OCI-LY1 (cell line): Measurements from ENCODE around the gene GLMN.

Experiments
- H2AFZ ChIP-seq: fragments of 200-600 bp; sonication (generic), shearing (Covaris generic); 2 replicates; pipeline ENCODE4 v1.6.0; 2014; ENCODE audit warnings: antibody characterized with exemption, mild to moderate bottlenecking, low read length
- H3F3A ChIP-seq: fragments of 200-600 bp; sonication (generic), shearing (Covaris generic); 2 replicates; pipeline ENCODE4 v1.6.0; 2014; ENCODE audit warnings: mild to moderate bottlenecking, antibody characterized with exemption, low read length, moderate library complexity; ENCODE audit not compliant: insufficient read depth
- H3K27ac ChIP-seq: fragments of 200-600 bp; sonication (generic); 2 replicates; pipeline ENCODE4 v1.5.1; 2014; ENCODE audit warnings: low read length, mixed run types, mild to moderate bottlenecking, low read depth; ENCODE audit not compliant: poor library complexity, severe bottlenecking
- H3K27me3 ChIP-seq: fragments of 200-600 bp; sonication (generic); 2 replicates; pipeline ENCODE4 v1.6.0; 2014; ENCODE audit warnings: antibody characterized with exemption, mild to moderate bottlenecking, low read length, moderate library complexity; ENCODE audit not compliant: insufficient read depth
- H3K36me3 ChIP-seq: fragments of 200-600 bp; sonication (generic); 2 replicates; pipeline ENCODE4 v1.6.1; 2014; ENCODE audit warnings: mild to moderate bottlenecking, antibody characterized with exemption, low read length, moderate library complexity, mixed read lengths; ENCODE audit not compliant: insufficient read depth
- H3K4me1 ChIP-seq: fragments of 200-600 bp; sonication (generic); 2 replicates; pipeline ENCODE4 v1.5.1; 2014; ENCODE audit warnings: mild to moderate bottlenecking, low read length, moderate library complexity; ENCODE audit not compliant: insufficient read depth, severe bottlenecking
- H3K4me2 ChIP-seq: fragments of 200-600 bp; sonication (generic), shearing (Covaris generic); 2 replicates; pipeline ENCODE4 v1.6.1; 2014; ENCODE audit warnings: low read length
- H3K4me3 ChIP-seq: fragments of 200-600 bp; sonication (generic); 2 replicates; pipeline ENCODE4 v1.5.1; 2014; ENCODE audit warnings: low read length, low read depth, mild to moderate bottlenecking, mixed read lengths; ENCODE audit not compliant: poor library complexity, severe bottlenecking
- H3K79me2 ChIP-seq: fragments of 200-600 bp; shearing (Covaris generic); 2 replicates; pipeline ENCODE4 v1.6.1; 2016; ENCODE audit warnings: mixed run types, low read length, mixed read lengths; ENCODE audit not compliant: insufficient read depth
- H3K9ac ChIP-seq: fragments of 200-600 bp; sonication (generic), shearing (Covaris generic); 2 replicates; pipeline ENCODE4 v1.6.1; 2014; ENCODE audit warnings: mild to moderate bottlenecking, low read length, mixed read lengths
- H3K9me2 ChIP-seq: fragments of 200-600 bp; sonication (generic), shearing (Covaris generic); 2 replicates; pipeline ENCODE4 v1.6.1; 2014; ENCODE audit warnings: low read depth, mild to moderate bottlenecking, low read length, mixed read lengths
- H3K9me3 ChIP-seq: fragments of 200-600 bp; shearing (Covaris generic); 2 replicates; pipeline ENCODE4 v1.6.1; 2014; ENCODE audit warnings: low read length, mixed read lengths
- H4K20me1 ChIP-seq: fragments of 200-600 bp; sonication (generic), shearing (Covaris generic); 2 replicates; pipeline ENCODE4 v1.6.0; 2016; ENCODE audit warnings: mild to moderate bottlenecking, low read length; ENCODE audit not compliant: insufficient read depth
- EZH2 ChIP-seq: fragments of 200-600 bp; sonication (generic), shearing (Covaris generic); IDR thresholded peaks from 2 replicates; pipeline ENCODE4 v1.8.0; 2017; ENCODE audit warnings: borderline replicate concordance, mixed run types, mild to moderate bottlenecking, antibody characterized with exemption, low read length, moderate library complexity, mixed read lengths
- TF ChIP-seq, protein P1 (sequence below): fragments of 200-600 bp; sonication (generic), shearing (Covaris generic); IDR thresholded peaks from 2 replicates; pipeline ENCODE4 v1.5.1; 2017; ENCODE audit warnings: mild to moderate bottlenecking, antibody characterized with exemption, low read length, moderate library complexity, mixed read lengths

GLMN gene

GRCh38 chr1:92307980-92308379 lies 9.2 kb upstream of the GLMN start:
- H2AFZ ChIP-seq: no peak overlapping the region
- H3K9me3 ChIP-seq: no peaks in the 10 kb centered on the region
- H3K9ac ChIP-seq: no peak overlapping the region
- no peaks in the 10 kb centered on the region for H3K4me1 ChIP-seq
- H4K20me1 ChIP-seq: no peaks in the 10 kb centered on the region
- H3F3A ChIP-seq: no peaks in the 10 kb centered on the region
- H3K4me3 ChIP-seq: no peak overlapping the region
- H3K79me2 ChIP-seq: no peaks in the 10 kb centered on the region
- H3K27me3 ChIP-seq: no peaks in the 10 kb centered on the region
- H3K9me2 ChIP-seq: no peaks in the 10 kb centered on the region
- TF ChIP-seq, protein P1, sequence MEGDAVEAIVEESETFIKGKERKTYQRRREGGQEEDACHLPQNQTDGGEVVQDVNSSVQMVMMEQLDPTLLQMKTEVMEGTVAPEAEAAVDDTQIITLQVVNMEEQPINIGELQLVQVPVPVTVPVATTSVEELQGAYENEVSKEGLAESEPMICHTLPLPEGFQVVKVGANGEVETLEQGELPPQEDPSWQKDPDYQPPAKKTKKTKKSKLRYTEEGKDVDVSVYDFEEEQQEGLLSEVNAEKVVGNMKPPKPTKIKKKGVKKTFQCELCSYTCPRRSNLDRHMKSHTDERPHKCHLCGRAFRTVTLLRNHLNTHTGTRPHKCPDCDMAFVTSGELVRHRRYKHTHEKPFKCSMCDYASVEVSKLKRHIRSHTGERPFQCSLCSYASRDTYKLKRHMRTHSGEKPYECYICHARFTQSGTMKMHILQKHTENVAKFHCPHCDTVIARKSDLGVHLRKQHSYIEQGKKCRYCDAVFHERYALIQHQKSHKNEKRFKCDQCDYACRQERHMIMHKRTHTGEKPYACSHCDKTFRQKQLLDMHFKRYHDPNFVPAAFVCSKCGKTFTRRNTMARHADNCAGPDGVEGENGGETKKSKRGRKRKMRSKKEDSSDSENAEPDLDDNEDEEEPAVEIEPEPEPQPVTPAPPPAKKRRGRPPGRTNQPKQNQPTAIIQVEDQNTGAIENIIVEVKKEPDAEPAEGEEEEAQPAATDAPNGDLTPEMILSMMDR: no peak
- no peak for TF ChIP-seq EZH2
- H3K36me3 ChIP-seq: peaks cover 57% of the 10 kb centered on the region
- no peak overlapping the region for H3K27ac ChIP-seq
- H3K4me2 ChIP-seq: no peak overlapping the region

DNA sequence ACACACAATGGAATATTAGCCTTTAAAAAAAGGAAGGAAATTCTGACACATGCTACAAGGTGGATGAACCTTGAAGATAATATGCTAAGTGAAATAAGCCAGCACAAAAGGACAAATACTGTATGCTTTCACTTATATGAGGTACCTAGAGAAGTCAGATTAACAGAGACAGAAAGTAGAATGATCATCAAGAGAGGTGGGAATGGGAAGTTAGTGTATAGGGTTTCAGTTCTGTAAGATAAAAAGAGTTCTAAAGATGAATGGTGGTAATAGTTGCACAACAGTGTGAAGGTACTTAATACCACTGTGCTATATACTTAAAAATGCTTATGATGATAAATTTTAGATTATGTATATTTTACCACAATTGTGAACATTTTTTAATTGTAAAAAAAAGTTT lies 7.2 kb upstream of the GLMN start:
- H3K9ac ChIP-seq: no peak overlapping the region
- H3K9me3 ChIP-seq: no peaks in the 10 kb centered on the region
- H3K27me3 ChIP-seq: no peaks in the 10 kb centered on the region
- no peaks in the 10 kb centered on the region for H3F3A ChIP-seq
- peaks cover under 1% of the 10 kb centered on the region; the same call in 1 of the 2 replicates for H3K79me2 ChIP-seq
- no peak overlapping the region for H2AFZ ChIP-seq
- H3K4me2 ChIP-seq: no peak overlapping the region
- H3K9me2 ChIP-seq: no peaks in the 10 kb centered on the region
- no peaks in the 10 kb centered on the region for H3K4me1 ChIP-seq
- TF ChIP-seq, protein P1: no peak
- TF ChIP-seq EZH2: no peak
- no peak overlapping the region for H3K4me3 ChIP-seq
- no peak overlapping the region for H3K27ac ChIP-seq
- peaks cover 45% of the 10 kb centered on the region for H3K36me3 ChIP-seq
- no peaks in the 10 kb centered on the region for H4K20me1 ChIP-seq

- Histone ChIP-seq H3K27ac (no peak overlapping the region), H3K9me3 (no peaks in the 10 kb centered on the region), H3F3A (no peaks in the 10 kb centered on the region), H2AFZ (no peak overlapping the region), H3K9ac (no peak overlapping the region), H3K4me1 (peaks cover 22% of the 10 kb centered on the region), H4K20me1 (no peaks in the 10 kb centered on the region), H3K79me2 (peaks cover 29% of the 10 kb centered on the region), H3K36me3 (peaks cover 40% of the 10 kb centered on the region), H3K4me3 (no peak overlapping the region), H3K9me2 (no peaks in the 10 kb centered on the region), H3K27me3 (no peaks in the 10 kb centered on the region), H3K4me2 (no peak overlapping the region)
- TF ChIP-seq, protein P1: no peak
- no peak for TF ChIP-seq EZH2
Measured at GRCh38 chr1:92301021-92301420, 2.2 kb upstream of the GLMN start.
